Head of caudate nucleus (tissue), 42 donors: Measurements from ENCODE around the gene NKAIN1.

Experiments
- DNase-seq, 42 donors: peaks; one replicate each; pipeline versions ENCODE4 v3.0.0 to v3.0.0-alpha.2; 2020 to 2021; ENCODE audit warnings: mixed read lengths in 7 of 42
- intact Hi-C: fragments of 100-400 bp; cut with DNase I; formaldehyde crosslinking; loops from one replicate; pipeline ENCODE4 v1.15.0; 2022

The NKAIN1 gene

DNA sequence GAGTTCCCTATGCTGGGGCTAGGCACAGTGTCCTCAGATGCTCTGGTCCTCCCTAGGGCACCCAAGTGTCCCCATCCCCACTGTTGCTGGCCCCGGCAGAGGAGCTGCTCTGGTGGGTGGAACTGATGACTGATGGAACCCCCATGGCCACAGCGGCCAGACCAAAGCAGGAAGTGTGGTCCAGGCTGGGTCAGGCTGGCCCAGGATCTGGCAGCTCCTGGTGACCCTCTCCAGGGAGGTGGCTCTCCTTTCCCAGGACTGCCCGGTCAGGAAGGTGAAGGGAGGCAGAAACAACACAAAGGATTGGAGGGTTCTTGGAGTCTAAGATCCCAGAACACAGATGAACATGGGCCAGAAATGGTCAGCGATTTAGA is 1.1 kb downstream of the NKAIN1 start:
- DNase-seq, result no peak
- intact Hi-C loops, result loop anchor here (5.0 kb wide), 1 partner anchor 56 kb away; no protein-coding TSS in a partner anchor

DNA sequence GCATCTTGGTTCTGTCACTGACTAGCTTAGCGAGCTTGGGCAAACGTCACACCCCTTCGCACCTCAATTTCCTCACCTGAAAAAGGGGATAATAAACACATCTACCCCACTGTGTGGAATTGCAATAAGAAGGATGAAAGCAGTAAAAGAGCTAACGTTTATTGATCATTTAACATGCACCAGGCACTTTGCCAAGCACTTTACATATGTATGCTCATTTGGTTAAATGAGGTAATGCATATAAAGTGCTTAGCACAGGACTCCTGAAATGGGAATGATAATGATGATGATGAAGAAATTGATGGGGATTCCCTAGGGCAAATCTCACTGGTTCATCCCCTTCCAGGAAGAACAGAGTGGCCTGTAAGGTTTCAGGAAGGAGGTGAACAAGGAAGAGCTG is 4.8 kb downstream of the NKAIN1 start:
- no peak for DNase-seq
- intact Hi-C loops, result loop anchor here (5.0 kb wide), 1 partner anchor 53 kb away; no protein-coding TSS in a partner anchor

DNA sequence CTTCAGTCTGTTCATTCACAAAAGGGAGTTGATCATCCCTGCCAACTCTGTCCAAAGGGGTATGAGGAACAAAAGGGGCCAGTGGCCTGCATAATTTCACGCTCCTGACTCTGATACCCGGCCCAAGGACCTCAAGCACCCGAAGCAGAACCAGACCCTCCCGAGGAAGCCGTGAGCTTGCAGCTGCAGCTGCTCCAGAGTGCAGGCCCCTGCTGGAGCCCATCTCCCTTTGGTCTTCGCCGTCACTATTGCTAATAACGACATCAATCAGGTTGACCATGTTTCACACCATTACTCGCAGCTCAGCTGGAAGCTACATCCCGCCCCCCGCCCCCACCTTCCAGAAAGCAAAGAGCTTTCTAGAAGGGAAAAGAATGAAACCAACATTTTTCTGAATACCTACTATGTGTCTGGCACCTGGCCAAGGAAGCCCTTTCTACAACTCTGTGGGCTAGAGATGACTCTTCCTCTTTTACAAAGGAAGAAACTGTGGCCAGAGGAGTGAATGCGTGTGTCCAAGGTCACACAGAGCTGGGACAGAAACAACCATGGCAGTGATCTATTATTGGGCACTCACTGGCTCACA is 5.5 kb downstream of the NKAIN1 start:
- DNase-seq, result no peak
- intact Hi-C loops, result no loop called here

DNA sequence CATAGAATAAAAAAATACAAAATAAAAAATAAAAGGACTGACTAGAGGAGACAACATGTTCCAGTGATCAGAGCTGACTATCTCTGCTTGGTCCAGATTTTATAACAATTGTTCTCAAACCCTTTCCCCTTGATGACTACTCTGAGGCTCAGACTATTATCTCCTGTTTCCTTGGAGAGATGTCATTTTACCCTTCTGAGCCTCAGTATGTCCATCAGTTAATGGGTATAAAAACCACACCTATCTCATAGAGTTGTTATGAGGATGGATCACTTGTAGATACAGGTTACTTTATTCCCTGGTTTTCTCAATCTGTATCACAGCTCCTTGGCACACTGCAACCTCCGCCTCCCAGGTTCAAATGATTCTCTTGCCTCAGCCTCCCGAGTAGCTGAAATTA is 7.0 kb downstream of the NKAIN1 start:
- intact Hi-C loops, result no loop called here
- no peak for DNase-seq

DNA sequence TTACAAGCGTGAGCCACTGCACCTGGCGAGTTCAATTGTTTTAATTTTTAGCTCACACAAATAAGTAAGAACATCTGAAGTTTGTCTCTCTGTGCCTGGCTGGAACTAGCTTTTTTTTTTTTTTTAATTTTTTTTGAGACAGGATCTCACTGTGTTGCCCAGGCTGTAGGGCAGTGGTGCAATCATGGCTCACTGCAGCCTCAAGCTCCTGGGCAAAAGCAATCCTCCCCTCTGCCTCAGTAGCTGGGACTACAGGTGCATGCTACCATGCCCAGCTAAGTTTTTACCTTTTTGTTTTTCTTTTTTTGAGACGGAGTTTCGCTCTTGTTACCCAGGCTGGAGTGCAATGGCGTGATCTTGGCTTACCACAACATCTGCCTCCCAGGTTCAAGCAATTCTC is 7.9 kb downstream of the NKAIN1 start:
- DNase-seq, result no peak
- intact Hi-C loops, result no loop called here

DNA sequence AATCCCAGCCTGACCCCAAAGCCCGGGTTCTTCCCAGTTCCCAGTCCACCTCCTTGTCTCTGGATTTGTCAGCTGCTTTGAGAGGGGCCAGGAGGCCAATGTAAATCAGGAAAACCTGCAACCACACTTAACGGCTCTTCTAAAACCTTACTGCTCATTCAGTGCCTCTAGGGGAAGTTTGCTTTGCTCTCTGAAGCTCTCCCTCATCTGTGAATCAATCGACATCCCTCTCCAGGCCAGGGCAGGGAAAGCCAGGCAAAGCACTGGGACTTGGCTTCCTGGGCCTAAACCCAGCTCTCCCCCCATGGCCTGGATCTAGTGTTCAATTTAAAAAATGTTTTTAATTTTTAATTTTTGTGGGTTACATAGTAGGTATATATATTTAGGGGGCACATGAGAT is 9.3 kb downstream of the NKAIN1 start:
- DNase-seq, result no peak
- intact Hi-C loops, result no loop called here

DNA sequence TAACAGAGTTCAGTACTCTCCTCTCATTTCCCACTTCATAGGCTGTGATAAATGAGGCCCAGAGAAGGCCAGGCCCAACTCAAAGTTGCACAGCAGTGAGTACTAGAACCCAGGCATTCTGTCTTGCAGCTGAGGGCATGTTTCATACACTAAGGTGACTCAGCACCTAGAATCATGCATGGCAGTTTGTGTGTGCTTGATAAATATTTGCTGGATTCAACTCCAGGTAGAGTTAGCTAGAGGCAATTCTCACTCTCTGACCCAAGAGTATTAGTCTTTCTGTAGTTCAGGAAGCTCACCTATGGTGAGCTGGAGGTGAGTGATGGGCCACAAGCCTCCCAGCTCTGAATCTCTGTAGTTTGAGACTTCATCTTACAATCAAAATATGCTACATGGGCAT is 10.7 kb downstream of the NKAIN1 start:
- intact Hi-C loops, result no loop called here
- no peak for DNase-seq

DNA sequence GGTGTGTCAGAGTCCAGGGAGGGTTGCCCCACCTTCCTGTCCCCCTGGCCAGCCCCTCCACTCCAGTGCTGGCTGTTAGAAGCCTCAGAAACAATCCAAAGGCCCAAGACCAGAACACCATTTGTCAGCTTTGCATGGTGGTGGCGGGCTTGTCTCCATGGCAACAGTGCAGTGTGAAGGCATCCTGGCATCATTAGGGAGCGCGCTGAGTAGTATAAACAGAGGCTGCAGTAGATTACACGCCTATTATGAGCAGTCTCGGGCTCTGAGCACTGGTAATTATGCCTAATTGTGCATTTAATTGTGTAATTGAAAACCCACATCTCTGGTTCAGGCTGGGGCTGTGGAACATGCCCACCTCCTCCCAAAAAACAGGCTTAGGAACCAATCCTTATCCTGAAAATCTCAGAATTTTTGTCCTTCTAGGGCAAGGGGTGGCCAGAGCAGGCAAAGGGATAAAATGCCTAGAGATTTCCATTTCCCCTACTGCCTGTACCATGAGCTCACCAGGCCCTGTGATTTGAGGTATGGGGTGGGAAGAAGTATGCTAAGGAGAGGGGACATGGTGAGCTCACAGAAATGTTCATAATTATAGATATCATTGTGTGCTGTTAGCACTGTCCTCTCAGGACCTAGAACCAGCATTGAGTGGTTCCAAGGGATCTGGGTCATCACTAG is 11.7 kb downstream of the NKAIN1 start:
- intact Hi-C loops, result no loop called here
- DNase-seq, result peak; percentile 35 to 88 (median 66)

DNA sequence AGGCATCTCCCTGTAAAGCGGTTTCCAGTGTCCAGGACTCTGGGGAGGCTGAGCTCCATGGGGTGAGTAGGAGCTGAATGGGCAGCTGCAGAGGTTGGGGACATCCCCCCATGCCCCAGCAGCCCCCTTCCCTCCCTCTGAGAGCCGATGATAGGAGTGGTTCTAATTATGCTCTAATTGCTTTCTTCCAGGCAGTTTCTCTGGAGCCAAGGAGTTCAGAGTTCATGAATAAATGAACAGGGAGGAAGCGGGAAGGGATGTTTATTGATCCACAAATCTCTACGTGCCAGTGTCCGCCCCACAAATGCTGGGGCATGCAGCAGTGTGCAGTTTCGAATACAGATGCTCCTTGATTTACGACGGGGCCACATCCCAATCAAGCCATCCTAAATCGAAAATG is 15.6 kb downstream of the NKAIN1 start:
- intact Hi-C loops, result no loop called here
- no peak for DNase-seq

DNA sequence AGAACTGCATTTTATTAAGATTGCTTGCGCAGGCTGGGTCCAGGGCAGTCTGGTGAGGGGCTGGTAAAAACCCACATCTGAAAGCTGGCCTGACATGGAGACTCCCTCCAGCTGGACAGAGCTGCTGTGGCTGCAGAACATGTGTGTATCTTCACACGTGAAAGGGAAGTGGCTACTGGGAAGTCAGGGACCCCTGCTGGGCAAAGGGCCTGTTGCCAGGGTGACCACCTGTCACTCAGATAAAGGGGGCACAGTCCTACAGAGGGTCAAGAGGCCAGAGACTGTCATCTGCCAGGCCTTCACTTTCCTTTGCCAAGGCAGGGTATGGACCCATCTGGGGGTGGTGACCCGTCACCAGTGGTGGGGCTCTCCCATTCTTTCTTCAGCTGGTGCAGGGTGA is 17.5 kb downstream of the NKAIN1 start:
- DNase-seq, result no peak
- intact Hi-C loops, result no loop called here

DNA sequence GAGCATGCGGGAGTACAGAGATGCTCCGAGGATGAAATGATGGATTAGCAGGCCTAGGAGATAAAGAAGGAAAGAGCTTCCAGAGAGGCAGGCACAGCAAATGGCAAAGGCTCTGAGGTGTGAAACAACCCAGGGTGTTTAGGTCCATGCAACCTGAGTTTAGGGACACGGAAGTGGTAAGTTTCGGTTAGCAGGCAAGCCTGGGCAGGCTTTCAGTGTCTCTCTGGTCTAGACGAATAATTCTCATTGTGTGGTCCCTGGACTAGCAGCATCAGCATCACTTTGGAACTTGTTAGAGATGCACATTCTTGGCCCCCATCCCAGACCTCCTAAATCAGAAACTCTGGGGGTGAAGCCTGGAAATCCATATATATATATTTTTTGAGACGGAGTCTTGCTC is 18.6 kb downstream of the NKAIN1 start:
- DNase-seq, result no peak
- intact Hi-C loops, result no loop called here

DNA sequence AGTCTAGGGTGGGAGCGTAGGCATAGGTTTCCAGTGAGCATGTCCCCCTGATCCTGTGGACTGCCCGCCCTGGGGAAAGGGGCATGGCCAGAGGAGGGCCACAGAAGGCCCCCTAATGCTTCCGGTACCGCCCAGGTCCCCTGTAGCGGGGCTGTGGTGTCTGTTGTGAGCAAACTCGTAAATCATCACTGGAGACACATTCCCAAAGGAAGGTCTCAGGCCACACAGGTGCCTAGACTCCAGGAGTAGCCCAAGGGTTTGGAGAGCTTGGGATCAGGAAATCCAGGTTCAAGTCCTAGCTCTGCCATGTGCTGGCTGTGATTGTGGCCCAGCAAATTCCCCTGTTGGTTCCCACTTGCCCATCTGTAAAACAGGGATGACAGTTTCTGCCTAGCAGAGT is 20.2 kb downstream of the NKAIN1 start:
- intact Hi-C loops, result no loop called here
- no peak for DNase-seq

DNA sequence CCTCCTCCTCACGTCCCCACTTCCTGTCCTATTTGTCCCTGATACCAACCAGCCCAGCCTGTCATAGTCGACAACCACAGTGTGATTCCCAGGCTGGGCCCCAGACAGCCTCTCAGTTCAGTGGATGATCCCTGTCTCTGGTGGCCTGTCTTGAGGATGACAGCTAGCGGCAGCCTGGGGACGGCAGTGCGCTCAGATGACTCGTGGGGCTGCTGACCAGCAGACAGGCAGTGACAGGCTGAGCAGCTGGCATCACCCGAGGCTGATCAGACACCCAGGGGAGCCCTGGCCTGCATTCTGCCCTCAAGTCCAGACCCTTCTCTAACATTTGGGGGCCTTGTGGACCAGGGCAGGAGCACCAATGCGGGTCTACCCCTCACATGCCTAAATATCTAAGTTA is 21.0 kb downstream of the NKAIN1 start:
- intact Hi-C loops, result no loop called here
- DNase-seq, result peak in 41 of 42 donors; percentile 28 to 91 (median 75)

DNA sequence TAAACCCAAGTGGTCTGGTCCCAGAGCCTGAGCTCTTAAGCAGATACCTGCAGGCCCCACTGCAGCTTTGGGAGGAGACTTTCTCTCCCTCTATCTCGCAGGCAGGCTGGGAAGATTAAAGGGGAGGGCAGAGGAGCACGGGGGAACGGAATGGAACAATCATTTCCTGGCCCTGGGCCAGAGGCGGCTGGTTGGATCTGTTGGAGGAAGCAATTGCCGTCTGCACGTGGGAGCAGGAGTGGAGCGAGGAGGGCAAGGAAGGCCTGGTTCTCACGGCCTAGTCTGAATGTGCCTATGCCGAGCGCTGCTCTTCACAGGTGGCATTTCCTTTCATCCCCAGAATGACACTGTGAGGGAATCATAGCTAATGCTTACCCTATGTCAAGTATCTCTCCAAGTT is 23.7 kb downstream of the NKAIN1 start:
- DNase-seq, result peak; percentile 16 to 90 (median 69)
- intact Hi-C loops, result no loop called here

DNA sequence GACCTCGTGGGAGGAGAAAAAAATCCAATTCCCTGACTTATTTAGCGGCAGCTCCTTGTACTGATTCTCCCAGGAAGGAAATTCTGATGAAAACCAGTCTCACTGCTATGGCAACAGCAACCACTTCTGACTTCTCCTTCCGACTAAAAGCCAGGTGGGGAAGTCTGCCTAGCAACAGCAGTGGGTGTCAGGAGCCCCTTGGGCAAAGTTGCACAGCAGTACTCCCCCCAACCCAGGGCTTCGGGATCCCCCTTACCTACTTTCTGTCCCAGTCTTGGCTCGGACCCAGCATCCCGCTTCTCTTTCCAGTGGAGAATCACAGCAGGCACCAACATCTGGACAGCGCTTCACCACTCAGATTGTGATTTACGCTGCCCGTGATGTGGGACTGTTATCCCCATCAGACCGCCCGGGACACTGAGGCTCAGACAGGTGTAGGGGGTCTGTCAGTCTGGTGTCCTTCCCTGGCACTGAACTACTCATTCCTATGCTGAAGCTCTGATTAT is 24.6 kb downstream of the NKAIN1 start:
- DNase-seq, result peak in 6 of 42 donors; percentile 9 to 63 (median 32)
- intact Hi-C loops, result no loop called here

DNA sequence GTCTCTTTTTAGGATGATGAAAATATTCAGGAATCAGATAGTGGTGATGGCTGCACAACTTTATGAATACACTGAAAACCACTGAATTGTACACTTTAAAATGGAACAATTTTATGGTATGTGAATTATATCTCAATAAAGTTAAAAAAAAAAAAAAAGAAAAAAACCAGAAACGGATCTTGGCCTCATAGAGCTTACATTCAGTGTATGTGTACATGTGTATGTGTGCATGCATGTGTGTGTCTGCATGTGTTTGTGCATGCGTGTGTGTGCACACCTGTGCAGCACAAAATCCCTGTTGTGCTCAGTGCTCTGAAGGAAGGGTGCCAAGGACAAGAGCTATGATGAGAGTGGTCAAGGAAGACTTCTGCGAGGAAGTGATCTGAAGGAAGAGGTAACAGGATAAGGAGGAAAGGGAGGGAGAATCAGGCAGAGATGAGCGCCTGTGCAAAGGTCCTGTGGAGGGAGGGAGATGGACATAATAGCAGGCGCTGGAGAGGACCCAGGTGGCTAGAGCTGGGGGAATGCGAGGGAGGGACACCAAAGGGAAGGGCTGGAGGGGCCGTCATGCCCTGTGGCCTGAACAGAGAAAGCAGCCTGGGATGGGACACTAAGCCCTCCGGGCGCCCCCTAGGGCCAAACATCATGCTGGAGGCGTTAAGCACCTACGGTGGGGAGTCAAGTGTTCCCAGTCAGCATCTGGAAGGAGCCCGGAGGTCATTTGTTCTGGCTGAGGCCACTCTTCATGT is 25.2 kb downstream of the NKAIN1 start:
- intact Hi-C loops, result no loop called here
- no peak for DNase-seq

DNA sequence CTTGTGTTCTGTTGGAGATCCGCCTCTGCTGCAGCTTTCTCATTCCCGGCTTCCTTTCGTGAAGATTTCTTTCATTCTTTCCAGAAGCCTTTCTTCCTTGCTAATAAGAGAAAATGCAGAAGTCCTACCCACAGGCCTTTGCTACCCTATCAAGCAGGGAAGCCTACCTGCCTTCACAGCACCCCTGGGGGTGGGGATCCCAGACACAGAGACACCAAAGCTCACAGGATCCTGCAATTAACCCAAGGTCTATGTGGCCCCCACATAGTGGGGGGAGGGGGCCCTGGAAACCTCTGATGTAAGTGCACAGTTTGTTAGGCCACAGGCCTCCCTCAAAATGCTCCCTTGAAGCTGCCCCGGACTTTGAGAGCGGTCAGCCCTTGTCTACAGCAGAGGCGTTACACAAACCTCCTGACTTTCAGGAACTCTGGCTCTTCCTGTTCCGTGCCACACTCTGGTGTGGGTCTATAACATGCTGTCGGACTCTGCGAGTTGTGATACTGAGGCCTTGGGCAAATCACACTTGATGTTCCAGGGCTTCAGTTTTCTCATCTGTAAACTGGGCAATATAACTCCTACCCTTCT is 31.2 kb downstream of the NKAIN1 start:
- no peak for DNase-seq
- intact Hi-C loops, result no loop called here

DNA sequence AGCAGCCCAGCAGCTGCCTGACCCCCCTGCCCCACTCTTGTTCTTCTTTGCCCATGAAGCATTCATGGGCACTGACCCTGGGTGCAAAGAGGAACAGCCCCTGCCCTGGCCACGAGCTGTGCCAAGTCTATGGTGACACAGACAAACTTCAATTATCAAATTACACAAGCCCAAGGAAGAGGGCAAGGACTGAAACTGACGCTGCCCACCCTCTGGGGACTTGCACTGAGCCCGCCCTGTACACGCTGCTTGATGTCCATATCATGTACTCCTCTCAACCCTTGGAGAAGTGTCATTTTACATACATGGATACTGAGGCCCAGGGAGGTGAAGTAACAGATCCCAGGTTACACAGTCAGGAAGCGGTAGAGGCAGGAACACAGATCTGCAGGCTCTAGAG is 32.1 kb downstream of the NKAIN1 start:
- intact Hi-C loops, result no loop called here
- no peak for DNase-seq

DNA sequence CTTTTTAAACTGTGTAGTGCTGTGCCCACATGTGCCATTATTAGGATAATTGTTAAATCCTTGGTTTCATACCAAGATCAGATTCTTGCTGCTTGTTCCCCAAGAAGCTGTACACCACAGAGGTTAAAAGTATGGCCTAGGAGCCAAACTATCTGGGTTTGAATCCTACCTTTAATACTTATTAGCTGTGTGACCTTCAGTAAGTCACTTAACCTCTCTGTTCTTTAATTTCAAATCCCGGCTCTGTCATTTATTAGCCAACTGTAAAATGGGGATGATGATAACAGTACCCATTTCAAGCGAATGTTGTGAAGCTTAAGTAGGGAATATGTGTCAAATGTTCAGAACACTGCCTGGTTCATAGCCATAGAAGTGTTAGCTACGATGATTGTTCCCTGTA is 32.6 kb downstream of the NKAIN1 start:
- no peak for DNase-seq
- intact Hi-C loops, result no loop called here

DNA sequence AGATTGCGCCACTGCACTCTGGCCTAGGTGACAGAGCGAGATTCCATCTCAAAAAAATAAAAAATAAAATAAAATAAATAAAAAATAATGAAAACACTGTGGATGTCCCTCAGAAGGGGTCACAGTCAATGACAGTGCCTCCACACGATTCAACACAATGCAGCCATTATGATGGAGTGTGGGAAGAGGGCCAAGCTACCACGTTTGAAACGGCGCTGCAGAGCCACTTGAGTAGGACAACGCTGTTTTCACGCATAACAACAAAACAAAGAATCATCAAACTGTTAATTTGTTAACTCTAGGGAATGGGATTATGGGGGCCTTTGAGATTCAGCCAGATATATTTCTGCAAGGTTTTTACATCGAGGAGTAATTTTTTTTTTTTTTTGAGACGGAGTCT is 36.5 kb downstream of the NKAIN1 start:
- peak in 39 of 42 donors; percentile 9 to 90 (median 65) for DNase-seq
- intact Hi-C loops, result no loop called here
